RWPE1 (cell line): Measurements from ENCODE around the gene EDARADD.

Source experiments
- CTCF ChIA-PET: fragments of 350-600 bp; sonication (Branson Sonifier 250); formaldehyde crosslinking; extraction: SDS; loops from one replicate; lab custom pipeline; 2021; lab: Yijun Ruan, JAX
- POLR2A ChIA-PET: fragments of 400-600 bp; formaldehyde crosslinking; extraction: SDS; loops from one replicate; lab custom pipeline; 2020; ENCODE audit warnings: antibody characterized with exemption; ENCODE audit not compliant: low non-redundant PET; lab: Yijun Ruan, JAX
- DNase-seq: peaks from one replicate; pipeline ENCODE4 v3.0.0; 2012; ENCODE audit warnings: low spot score
- H3K27ac ChIP-seq: fragments of 450-650 bp; 2 replicates; pipeline ENCODE4 v1.5.1; 2017
- CTCF ChIP-seq: fragments of 450-650 bp; conservative IDR thresholded peaks from 2 replicates; pipeline ENCODE4 v1.5.1; 2017; ENCODE audit warnings: low read depth, mild to moderate bottlenecking

Gene EDARADD

GRCh38 chr1:236422517-236422876 lies 28.4 kb downstream of the EDARADD start:
- H3K27ac ChIP-seq, result no peak overlapping the region
- TF ChIP-seq CTCF, result no peak
- POLR2A ChIA-PET, result no interaction called here
- no peak for DNase-seq
- CTCF ChIA-PET, result no interaction called here

- TF ChIP-seq CTCF, result no peak
- no peak overlapping the region for H3K27ac ChIP-seq
- ChIA-PET POLR2A (no interaction called here), CTCF (interaction anchor here (0.5 to 0.7 kb wide), 3 partner anchors 15 to 582 kb away, joined by 3 to 4 read pairs (median 3); no protein-coding TSS in a partner anchor)
- no peak for DNase-seq
Measured at GRCh38 chr1:236425031-236425663, 31.1 kb downstream of the EDARADD start.

GRCh38 chr1:236426215-236426614 lies 32.1 kb downstream of the EDARADD start:
- ChIA-PET POLR2A (no interaction called here), CTCF (no interaction called here)
- no peak for TF ChIP-seq CTCF
- no peak overlapping the region for H3K27ac ChIP-seq
- no peak for DNase-seq

DNA sequence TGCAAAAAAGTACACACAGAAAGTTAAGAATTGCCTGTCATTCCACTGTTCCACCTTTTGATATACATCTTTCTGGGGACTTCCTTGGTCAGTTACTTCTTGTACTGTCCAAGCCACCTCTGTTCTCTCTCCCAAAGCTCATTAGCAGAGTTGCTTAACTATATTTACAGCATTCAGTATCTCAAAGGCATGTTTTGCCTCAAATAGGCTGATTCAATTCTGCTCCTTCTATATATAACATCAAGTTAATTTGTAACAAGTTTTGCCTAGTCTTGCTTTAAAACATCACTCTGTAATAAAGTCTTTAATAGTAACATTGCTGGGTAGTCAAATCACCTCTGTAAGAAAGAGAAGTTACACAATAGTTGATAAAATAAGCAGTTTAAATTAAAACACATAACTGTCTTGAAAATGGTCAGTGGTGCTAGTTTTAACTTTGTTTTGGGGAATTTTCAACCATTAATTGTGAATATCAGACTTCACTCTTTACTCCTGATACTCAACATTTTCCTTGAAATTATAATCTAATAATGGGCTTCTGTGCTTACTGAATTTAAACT lies 35.7 kb downstream of the EDARADD start:
- TF ChIP-seq CTCF, result no peak
- POLR2A ChIA-PET, result no interaction called here
- no peak for DNase-seq
- no peak overlapping the region for H3K27ac ChIP-seq
- CTCF ChIA-PET, result no interaction called here

GRCh38 chr1:236433819-236434315 lies 39.8 kb downstream of the EDARADD start:
- CTCF ChIA-PET, result no interaction called here
- TF ChIP-seq CTCF, result no peak
- POLR2A ChIA-PET, result no interaction called here
- H3K27ac ChIP-seq, result no peak overlapping the region
- DNase-seq, result no peak

GRCh38 chr1:236438614-236439013 lies 44.5 kb downstream of the EDARADD start:
- CTCF ChIA-PET, result no interaction called here
- no peak for DNase-seq
- no peak for TF ChIP-seq CTCF
- POLR2A ChIA-PET, result no interaction called here
- H3K27ac ChIP-seq, result no peak overlapping the region
